ENCODE data around the gene FHIP1A.

DNA sequence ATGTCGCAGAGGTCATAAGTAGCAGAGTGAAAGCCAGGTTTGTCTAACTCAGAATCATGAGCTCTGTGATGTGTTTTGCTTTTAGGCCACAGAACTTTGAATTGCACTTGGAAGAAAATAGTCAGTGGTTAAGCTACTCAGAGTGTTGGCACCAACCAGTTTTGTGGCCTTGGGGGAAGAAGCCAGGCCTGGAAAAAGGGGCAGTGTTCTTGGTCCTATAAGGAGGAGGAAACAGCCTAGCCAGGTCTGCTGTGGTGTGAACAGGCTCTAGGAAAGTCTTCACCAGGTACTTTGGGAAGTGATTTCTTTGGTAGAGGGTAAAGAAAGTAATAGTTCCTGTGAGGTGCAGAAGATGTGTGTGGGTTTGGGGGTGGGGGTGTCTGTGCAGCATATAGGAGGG lies 49.2 kb downstream of the FHIP1A start:
- TF ChIP-seq, protein P1, sequence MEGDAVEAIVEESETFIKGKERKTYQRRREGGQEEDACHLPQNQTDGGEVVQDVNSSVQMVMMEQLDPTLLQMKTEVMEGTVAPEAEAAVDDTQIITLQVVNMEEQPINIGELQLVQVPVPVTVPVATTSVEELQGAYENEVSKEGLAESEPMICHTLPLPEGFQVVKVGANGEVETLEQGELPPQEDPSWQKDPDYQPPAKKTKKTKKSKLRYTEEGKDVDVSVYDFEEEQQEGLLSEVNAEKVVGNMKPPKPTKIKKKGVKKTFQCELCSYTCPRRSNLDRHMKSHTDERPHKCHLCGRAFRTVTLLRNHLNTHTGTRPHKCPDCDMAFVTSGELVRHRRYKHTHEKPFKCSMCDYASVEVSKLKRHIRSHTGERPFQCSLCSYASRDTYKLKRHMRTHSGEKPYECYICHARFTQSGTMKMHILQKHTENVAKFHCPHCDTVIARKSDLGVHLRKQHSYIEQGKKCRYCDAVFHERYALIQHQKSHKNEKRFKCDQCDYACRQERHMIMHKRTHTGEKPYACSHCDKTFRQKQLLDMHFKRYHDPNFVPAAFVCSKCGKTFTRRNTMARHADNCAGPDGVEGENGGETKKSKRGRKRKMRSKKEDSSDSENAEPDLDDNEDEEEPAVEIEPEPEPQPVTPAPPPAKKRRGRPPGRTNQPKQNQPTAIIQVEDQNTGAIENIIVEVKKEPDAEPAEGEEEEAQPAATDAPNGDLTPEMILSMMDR (IDR thresholded peaks at IDR 0.05; ENCODE audit: low read length) = no peak
- TF ChIP-seq EZH2 (optimal IDR thresholded peaks at IDR 0.05; ENCODE audit: low read depth, low read length) = no peak

Data from MM.1S (cell line).